ENCODE measurements around the gene CEP128.

Gene CEP128

DNA sequence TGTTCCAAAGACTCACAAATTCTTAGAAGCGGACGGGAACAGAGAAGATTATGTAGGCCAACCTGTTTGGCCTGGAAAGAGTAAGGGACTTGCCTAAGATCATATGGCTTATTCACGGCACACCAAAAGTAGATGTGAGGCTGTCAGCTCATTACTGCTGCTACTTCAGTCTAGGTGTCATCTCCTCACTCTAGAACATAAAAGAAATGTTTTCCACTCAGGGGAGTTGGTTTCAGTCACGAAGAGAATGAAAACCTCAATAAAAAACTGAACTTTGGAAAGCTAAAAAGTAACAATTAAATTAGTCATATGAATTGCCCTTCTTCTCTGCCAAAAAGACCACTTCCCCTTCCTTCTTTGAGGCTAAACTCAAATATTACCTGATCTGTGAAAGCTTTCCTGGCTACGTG, 658 bp upstream of the CEP128 start:
- TF ChIP-seq, protein P1, sequence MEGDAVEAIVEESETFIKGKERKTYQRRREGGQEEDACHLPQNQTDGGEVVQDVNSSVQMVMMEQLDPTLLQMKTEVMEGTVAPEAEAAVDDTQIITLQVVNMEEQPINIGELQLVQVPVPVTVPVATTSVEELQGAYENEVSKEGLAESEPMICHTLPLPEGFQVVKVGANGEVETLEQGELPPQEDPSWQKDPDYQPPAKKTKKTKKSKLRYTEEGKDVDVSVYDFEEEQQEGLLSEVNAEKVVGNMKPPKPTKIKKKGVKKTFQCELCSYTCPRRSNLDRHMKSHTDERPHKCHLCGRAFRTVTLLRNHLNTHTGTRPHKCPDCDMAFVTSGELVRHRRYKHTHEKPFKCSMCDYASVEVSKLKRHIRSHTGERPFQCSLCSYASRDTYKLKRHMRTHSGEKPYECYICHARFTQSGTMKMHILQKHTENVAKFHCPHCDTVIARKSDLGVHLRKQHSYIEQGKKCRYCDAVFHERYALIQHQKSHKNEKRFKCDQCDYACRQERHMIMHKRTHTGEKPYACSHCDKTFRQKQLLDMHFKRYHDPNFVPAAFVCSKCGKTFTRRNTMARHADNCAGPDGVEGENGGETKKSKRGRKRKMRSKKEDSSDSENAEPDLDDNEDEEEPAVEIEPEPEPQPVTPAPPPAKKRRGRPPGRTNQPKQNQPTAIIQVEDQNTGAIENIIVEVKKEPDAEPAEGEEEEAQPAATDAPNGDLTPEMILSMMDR (IDR thresholded peaks at IDR 0.05; ENCODE audit: low read depth, low read length, missing control alignments): no peak
- no peak for DNase-seq (ENCODE audit: extremely low read depth, low read depth)
- H3K4me3 ChIP-seq (replicated peaks; ENCODE audit: low read depth, low read length): peak overlapping the region; percentile 78

GRCh38 chr14:80940146-80940545, 1.4 kb downstream of the CEP128 start:
- peak overlapping the region; percentile 78; the same call in 1 of the 2 replicates for H3K4me3 ChIP-seq (replicated peaks; ENCODE audit: low read depth, low read length)
- no peak for DNase-seq (ENCODE audit: extremely low read depth, low read depth)
- TF ChIP-seq, protein P1 (IDR thresholded peaks at IDR 0.05; ENCODE audit: low read depth, low read length, missing control alignments): no peak

DNA sequence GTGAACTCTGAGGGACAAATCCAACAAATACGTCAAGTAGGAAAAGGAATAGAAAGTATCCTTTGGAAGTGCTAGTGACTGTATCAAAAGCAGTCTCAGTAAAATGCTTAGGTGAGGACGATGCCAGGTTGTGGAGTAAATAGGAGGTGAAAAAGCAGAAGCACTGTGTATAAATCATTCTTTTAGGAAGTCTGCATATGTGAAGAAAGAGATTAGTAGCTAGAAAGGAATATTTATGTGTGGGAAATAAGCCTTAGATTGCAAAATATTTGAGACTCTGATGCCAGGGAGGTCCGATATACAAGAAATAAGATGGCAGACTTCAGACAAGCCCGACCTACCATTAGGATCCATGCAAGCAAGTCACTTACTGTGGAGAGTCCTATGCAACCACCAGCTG, 7.9 kb downstream of the CEP128 start:
- H3K4me3 ChIP-seq (replicated peaks; ENCODE audit: low read depth, low read length): no peak overlapping the region
- TF ChIP-seq, protein P1 (IDR thresholded peaks at IDR 0.05; ENCODE audit: low read depth, low read length, missing control alignments): no peak
- DNase-seq (ENCODE audit: extremely low read depth, low read depth): no peak

DNA sequence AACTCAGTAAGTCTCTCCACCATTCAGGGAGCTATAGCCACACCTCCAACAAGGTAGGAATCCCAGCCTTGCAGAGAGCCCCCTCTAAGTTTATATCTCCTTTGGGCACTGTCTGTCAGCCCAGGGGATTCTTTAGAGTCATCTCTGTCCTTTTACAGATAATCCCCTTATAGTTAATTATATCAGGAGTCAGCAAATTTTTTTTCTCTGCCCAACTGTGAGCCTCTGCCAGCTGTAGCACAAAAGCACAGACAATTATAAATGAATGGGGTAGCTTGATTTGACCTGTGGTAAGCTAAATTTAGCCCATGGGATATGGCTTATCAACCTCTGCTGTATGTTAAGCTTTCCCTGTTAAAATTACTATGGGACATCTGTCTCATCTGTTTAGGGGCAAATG, 8.3 kb downstream of the CEP128 start:
- DNase-seq (ENCODE audit: extremely low read depth, low read depth): no peak
- no peak overlapping the region for H3K4me3 ChIP-seq (replicated peaks; ENCODE audit: low read depth, low read length)
- TF ChIP-seq, protein P1 (IDR thresholded peaks at IDR 0.05; ENCODE audit: low read depth, low read length, missing control alignments): no peak

DNA sequence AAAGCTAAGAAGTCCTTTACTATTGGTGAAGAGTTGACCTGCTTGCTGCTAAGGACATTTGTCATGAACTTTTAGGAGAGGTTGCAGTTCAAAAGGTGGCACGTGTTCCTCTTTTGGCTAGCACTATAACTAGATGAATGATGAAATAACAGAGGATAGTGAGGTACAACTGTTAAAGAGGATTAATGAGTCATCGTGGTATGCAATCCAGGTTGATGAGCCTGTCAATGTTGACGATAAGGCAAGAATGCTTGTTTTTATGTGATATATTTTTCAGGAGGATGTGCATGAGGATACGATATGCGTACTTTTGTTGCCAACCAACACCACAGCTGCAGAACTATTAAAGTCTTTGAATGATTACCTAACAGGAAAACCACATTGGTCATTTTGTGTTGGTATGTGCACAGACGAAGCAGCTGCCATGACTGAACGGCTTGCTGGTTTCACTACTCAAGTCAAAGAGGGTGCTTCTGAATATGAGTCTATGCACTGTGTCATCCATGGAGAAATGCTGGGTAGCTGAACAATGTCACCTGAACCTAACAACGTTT, 10.6 kb downstream of the CEP128 start:
- TF ChIP-seq, protein P1 (IDR thresholded peaks at IDR 0.05; ENCODE audit: low read depth, low read length, missing control alignments): no peak
- no peak overlapping the region for H3K4me3 ChIP-seq (replicated peaks; ENCODE audit: low read depth, low read length)
- DNase-seq (ENCODE audit: extremely low read depth, low read depth): peak; percentile 37

DNA sequence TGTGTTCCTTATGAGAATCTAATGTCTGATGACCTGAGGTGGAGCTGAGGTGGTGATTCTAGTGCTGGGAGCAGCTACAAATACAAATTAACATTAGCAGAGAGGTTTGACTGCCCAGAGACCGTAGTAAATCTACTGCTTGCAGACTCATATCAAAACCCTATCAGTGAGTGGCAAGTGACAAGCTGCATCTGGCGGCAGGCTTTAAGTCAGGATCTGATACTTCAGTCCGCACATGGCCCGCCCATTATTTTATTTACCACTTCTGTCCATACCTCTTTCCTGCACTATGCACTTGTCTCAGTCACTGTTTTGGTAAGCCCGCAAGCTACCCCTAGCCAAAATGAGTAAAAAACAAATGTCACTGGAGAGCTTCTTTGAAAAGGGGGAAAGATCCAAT, 11.4 kb downstream of the CEP128 start:
- no peak for DNase-seq (ENCODE audit: extremely low read depth, low read depth)
- TF ChIP-seq, protein P1 (IDR thresholded peaks at IDR 0.05; ENCODE audit: low read depth, low read length, missing control alignments): no peak
- no peak overlapping the region for H3K4me3 ChIP-seq (replicated peaks; ENCODE audit: low read depth, low read length)

All from HFF-Myc (cell line).